ENCODE data around the gene TUT1.

GRCh38 chr11:62544581-62545436, 46.5 kb downstream of the TUT1 start:
- TF ChIP-seq POLR2AphosphoS5 (IDR thresholded peaks at IDR 0.05; ENCODE audit: low read depth) (no peak), CTCF (conservative IDR thresholded peaks at IDR 0.05; ENCODE audit: low read depth in 2 of 2) (no peak), REST (IDR thresholded peaks at IDR 0.05; ENCODE audit: unreplicated experiment) (no peak), EZH2 (IDR thresholded peaks at IDR 0.05; ENCODE audit: low read depth, unreplicated experiment) (peak; percentile 34), CREB1 (CRISPR knock-in tag; IDR thresholded peaks at IDR 0.05; ENCODE audit: low read depth) (no peak)

Measured in GM23338 (cell line).